Panc1 (cell line): ENCODE measurements around the gene OTUD3.

Experiments
- POLR2AphosphoS5 ChIP-seq: IDR thresholded peaks from 2 replicates; pipeline ENCODE4 v1.6.1; 2012; ENCODE audit warnings: mild to moderate bottlenecking, low read depth, low read length, moderate library complexity
- TF ChIP-seq, protein P1 (sequence below): fragments of 450-650 bp; IDR thresholded peaks from 2 replicates; pipeline ENCODE4 v1.5.1; 2017; ENCODE audit warnings: mild to moderate bottlenecking
- TF ChIP-seq, protein P2 (sequence below), 2 experiments: IDR thresholded peaks; 2 replicates each; pipeline ENCODE4 v1.6.1; 2011 to 2012; ENCODE audit warnings: low read depth in 2 of 2, control low read depth in 1 of 2, low read length in 1 of 2, mild to moderate bottlenecking in 1 of 2, moderate library complexity in 1 of 2; ENCODE audit not compliant: insufficient read depth in 1 of 2

DNA sequence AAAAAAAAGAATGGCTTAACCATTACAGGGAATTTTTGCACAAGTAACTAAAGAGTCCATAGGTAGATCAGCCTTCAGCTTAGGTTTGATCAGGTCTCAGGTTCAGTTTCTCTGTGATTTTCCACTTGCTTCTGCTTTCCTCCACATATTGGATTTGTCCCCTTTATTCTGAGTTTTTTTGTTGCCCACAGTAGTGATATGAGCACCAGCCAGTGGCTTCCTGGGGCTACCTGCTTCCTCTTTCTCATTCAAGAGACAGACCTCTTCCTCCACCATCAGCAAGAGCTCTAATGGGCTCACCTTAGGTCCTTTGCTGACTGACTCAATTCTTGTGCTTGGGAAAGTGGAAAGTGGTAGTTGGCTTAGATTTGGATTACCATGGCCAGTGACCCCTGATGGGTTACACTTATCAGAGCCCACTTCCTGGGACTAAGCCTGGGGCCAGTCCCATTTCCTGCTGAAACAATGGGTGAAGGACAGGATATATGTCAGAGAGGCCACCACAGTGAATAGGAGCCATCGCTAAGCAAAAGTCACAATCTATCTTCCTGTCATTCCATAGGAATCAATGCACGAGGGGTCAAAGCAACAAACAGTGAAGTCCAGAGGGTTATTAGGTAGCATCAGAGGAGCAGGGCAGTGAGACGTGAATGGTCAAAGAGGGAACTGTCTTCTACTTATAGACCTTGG is 54.0 kb downstream of the OTUD3 start:
- TF ChIP-seq, protein P1, sequence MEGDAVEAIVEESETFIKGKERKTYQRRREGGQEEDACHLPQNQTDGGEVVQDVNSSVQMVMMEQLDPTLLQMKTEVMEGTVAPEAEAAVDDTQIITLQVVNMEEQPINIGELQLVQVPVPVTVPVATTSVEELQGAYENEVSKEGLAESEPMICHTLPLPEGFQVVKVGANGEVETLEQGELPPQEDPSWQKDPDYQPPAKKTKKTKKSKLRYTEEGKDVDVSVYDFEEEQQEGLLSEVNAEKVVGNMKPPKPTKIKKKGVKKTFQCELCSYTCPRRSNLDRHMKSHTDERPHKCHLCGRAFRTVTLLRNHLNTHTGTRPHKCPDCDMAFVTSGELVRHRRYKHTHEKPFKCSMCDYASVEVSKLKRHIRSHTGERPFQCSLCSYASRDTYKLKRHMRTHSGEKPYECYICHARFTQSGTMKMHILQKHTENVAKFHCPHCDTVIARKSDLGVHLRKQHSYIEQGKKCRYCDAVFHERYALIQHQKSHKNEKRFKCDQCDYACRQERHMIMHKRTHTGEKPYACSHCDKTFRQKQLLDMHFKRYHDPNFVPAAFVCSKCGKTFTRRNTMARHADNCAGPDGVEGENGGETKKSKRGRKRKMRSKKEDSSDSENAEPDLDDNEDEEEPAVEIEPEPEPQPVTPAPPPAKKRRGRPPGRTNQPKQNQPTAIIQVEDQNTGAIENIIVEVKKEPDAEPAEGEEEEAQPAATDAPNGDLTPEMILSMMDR, result no peak
- TF ChIP-seq POLR2AphosphoS5, result no peak
- TF ChIP-seq, protein P2, sequence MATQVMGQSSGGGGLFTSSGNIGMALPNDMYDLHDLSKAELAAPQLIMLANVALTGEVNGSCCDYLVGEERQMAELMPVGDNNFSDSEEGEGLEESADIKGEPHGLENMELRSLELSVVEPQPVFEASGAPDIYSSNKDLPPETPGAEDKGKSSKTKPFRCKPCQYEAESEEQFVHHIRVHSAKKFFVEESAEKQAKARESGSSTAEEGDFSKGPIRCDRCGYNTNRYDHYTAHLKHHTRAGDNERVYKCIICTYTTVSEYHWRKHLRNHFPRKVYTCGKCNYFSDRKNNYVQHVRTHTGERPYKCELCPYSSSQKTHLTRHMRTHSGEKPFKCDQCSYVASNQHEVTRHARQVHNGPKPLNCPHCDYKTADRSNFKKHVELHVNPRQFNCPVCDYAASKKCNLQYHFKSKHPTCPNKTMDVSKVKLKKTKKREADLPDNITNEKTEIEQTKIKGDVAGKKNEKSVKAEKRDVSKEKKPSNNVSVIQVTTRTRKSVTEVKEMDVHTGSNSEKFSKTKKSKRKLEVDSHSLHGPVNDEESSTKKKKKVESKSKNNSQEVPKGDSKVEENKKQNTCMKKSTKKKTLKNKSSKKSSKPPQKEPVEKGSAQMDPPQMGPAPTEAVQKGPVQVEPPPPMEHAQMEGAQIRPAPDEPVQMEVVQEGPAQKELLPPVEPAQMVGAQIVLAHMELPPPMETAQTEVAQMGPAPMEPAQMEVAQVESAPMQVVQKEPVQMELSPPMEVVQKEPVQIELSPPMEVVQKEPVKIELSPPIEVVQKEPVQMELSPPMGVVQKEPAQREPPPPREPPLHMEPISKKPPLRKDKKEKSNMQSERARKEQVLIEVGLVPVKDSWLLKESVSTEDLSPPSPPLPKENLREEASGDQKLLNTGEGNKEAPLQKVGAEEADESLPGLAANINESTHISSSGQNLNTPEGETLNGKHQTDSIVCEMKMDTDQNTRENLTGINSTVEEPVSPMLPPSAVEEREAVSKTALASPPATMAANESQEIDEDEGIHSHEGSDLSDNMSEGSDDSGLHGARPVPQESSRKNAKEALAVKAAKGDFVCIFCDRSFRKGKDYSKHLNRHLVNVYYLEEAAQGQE (IDR thresholded peaks at IDR 0.05; ENCODE audit: insufficient read depth in 1 of 2, low read depth in 2 of 2, low read length in 1 of 2), result no peak
